Measurements from ENCODE around the gene ONECUT3. TPM values are rescaled to one million over a fixed set of nuclear protein-coding genes. Genes with fewer than 3 reads are reported as not detected.

The ONECUT3 gene
- total RNA-seq, 1 experiment from 2014 or later: 0.06 TPM

GRCh38 chr19:1814833-1815604, 61.7 kb downstream of the ONECUT3 start:
- DNase-seq (ENCODE audit: low read depth): no peak

- no peak for DNase-seq (ENCODE audit: low read depth)
Observed at GRCh38 chr19:1815605-1816529, 62.6 kb downstream of the ONECUT3 start.

GRCh38 chr19:1816530-1817298, 63.4 kb downstream of the ONECUT3 start:
- no peak for DNase-seq (ENCODE audit: low read depth)

GRCh38 chr19:1817553-1818179, 64.4 kb downstream of the ONECUT3 start:
- DNase-seq (ENCODE audit: low read depth): no peak

GRCh38 chr19:1818549-1819195, 65.4 kb downstream of the ONECUT3 start:
- no peak for DNase-seq (ENCODE audit: low read depth)

GRCh38 chr19:1819341-1820255, 66.3 kb downstream of the ONECUT3 start:
- no peak for DNase-seq (ENCODE audit: low read depth)

GRCh38 chr19:1822210-1822609, 68.9 kb downstream of the ONECUT3 start:
- no peak for DNase-seq (ENCODE audit: low read depth)

- no peak for DNase-seq (ENCODE audit: low read depth)
Observed at GRCh38 chr19:1823020-1823419, 69.7 kb downstream of the ONECUT3 start.

- no peak for DNase-seq (ENCODE audit: low read depth)
Observed at GRCh38 chr19:1823539-1824251, 70.4 kb downstream of the ONECUT3 start.

- no peak for DNase-seq (ENCODE audit: low read depth)
Observed at GRCh38 chr19:1824252-1824622, 70.9 kb downstream of the ONECUT3 start.

- peak; percentile 58 for DNase-seq (ENCODE audit: low read depth)
Observed at GRCh38 chr19:1825909-1826556, 72.7 kb downstream of the ONECUT3 start.

GRCh38 chr19:1826557-1827521, 73.5 kb downstream of the ONECUT3 start:
- DNase-seq (ENCODE audit: low read depth): no peak

- DNase-seq (ENCODE audit: low read depth): no peak
Observed at GRCh38 chr19:1827566-1828278, 74.4 kb downstream of the ONECUT3 start.

- DNase-seq (ENCODE audit: low read depth): no peak
Observed at GRCh38 chr19:1828279-1829238, 75.3 kb downstream of the ONECUT3 start.

GRCh38 chr19:1829958-1830357, 76.7 kb downstream of the ONECUT3 start:
- DNase-seq (ENCODE audit: low read depth): no peak

- DNase-seq (ENCODE audit: low read depth): no peak
Observed at GRCh38 chr19:1830568-1830967, 77.3 kb downstream of the ONECUT3 start.

Measured in LHCN-M2 (cell line).